Muscle of leg (tissue), 11 donors: ENCODE measurements around the gene PSMB9. TPM values are rescaled to one million over a fixed set of nuclear protein-coding genes. Genes with fewer than 3 reads are reported as not detected.
"Not testable (repeated sequence)": the region's sequence is repeated elsewhere in the genome, so short reads cannot be mapped to it uniquely, and the experiment has no call there.

ENCODE experiments used
- DNase-seq: peaks from one replicate; pipeline ENCODE4 v3.0.0; 2013
- H3K27ac ChIP-seq: one replicate; pipeline ENCODE4 v1.5.1; 2013; ENCODE audit warnings: mild to moderate bottlenecking, low read length, control low read depth
- H3K27me3 ChIP-seq: one replicate; pipeline ENCODE4 v1.6.1; 2013; ENCODE audit warnings: low read length; ENCODE audit not compliant: control insufficient read depth, insufficient read depth
- H3K36me3 ChIP-seq: one replicate; pipeline ENCODE4 v1.6.1; 2013; ENCODE audit warnings: low read length; ENCODE audit not compliant: control insufficient read depth, insufficient read depth
- H3K4me1 ChIP-seq: one replicate; pipeline ENCODE4 v1.6.1; 2013; ENCODE audit warnings: low read length; ENCODE audit not compliant: control insufficient read depth, insufficient read depth
- H3K4me3 ChIP-seq: one replicate; pipeline ENCODE4 v1.5.1; 2013; ENCODE audit warnings: low read length, control low read depth
- H3K9me3 ChIP-seq: replicated peaks from 2 replicates; pipeline ENCODE4 v1.6.1; 2013; ENCODE audit warnings: low read depth, low read length; ENCODE audit not compliant: control insufficient read depth
- WGBS: methylation state at CpG from one replicate; pipeline ENCODE4 v1.1.5; 2013; ENCODE audit warnings: missing lambda C conversion rate; ENCODE audit not compliant: insufficient coverage; 5-methylcytosine and 5-hydroxymethylcytosine counted together
- polyA plus RNA-seq, 8 donors: library from polyadenylated mRNA; unstranded; fragments of 120-200 nt; gene quantifications; one replicate each; pipeline versions ENCODE4 v1.2.1 to v1.2.3, GENCODE V29; 2013; ENCODE audit warnings: inconsistent platforms in 1 of 8, low replicate concordance in 1 of 8; ENCODE audit not compliant: insufficient read length in 8 of 8, insufficient read depth in 1 of 8
- total RNA-seq: library from RNA; stranded (reverse); fragments of 120-200 nt; gene quantifications from one replicate; pipeline ENCODE4 v1.2.4, GENCODE V29; 2013

The PSMB9 gene
- total and polyA plus RNA-seq, 9 donors: 4.3 to 6.3 (median 4.6) TPM

DNA sequence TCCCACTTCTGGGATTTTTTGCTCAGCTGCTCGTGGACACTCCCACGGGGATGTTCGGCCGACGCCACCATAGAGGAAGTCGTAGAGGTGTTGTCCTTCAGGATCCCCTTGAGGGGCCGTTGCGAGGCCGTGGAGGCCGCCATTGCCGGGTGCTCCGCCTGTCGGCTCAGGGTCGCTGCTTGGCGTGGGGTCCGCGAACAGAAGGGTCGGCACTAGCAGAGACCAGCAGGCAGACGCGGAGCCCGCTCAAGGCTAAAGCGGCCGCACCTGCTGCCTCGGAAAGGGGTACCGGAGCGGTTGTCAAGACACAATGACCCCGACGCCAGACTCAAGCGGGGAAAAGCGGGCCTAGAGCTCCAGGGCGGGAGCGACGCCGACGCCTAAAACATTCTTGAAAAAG is 25.7 kb downstream of the PSMB9 start:
- Histone ChIP-seq H3K27me3 (peaks cover 28% of the 10 kb centered on the region), H3K4me1 (no peaks in the 10 kb centered on the region), H3K36me3 (no peaks in the 10 kb centered on the region), H3K9me3 (no peaks in the 10 kb centered on the region), H3K4me3 (no peak overlapping the region), H3K27ac (no peak overlapping the region)
- DNase-seq: no peak
- 19% methylated on average over 34 of the region's 35 CpGs for WGBS

DNA sequence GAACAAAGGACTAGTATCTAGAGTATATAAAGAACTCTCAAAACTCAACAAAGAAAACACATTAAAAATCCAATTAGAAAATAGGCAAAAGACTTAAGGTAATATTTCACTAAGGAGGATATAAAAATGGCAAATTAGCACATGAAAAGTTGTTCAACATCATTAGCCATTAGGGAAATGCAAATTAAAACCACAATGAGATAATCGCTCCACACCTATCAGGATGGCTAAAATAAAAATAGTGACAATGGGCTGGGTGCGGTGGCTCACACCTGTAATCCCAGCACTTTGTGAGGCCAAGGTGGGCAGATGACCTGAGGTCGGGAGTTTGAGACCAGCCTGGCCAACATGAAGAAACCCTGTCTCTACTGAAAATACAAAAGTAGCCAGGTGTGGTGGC is 27.0 kb downstream of the PSMB9 start:
- H3K27ac ChIP-seq, H3K4me3 ChIP-seq, H3K4me1 ChIP-seq, H3K9me3 ChIP-seq, H3K36me3 ChIP-seq, DNase-seq: not testable (repeated sequence)
- WGBS: no CpG with 5 or more reads among the region's 3 CpGs
- H3K27me3 ChIP-seq: peaks cover 28% of the 10 kb centered on the region

DNA sequence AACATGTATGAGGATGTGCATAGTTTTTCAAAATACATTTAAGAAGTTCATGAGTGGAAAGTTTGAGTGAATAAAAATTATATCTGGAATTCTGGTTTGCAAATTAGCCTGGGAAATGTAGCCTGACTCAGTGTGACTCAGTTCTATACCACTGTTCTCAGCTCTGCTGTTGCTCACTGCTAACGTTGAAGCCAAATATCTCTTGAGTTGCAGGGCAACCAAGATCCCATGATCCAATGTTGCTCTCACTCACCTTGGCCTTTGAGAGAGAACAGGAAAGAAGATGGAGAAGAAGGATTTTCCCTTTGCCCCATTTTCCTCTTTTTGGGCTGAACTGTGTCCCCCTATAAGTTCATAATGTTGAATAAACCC is 28.9 kb downstream of the PSMB9 start:
- Histone ChIP-seq H3K4me1 (no peaks in the 10 kb centered on the region), H3K27ac (no peak overlapping the region), H3K4me3 (no peak overlapping the region), H3K27me3 (peaks cover 28% of the 10 kb centered on the region), H3K36me3 (no peaks in the 10 kb centered on the region), H3K9me3 (no peaks in the 10 kb centered on the region)
- WGBS: no CpG with 5 or more reads among the region's 1 CpG
- DNase-seq: no peak

DNA sequence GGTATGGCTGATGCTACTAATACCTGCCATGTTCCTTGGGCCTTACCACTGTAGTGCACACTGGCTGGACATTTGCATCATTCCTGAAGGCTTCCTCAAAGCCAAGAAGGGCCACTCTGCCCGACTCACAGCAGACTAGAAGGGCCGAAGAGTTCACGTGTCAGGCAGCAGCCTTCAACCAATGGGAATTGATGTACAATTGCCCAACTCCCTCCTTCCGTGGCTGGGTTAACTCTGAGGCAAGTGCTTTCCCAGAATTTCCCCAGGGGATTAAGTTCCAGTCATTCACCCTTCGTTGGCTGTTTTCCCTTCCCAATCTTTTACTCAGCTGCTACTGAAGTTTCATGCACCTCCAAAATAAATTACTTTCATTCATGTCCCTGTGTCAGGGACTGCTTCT is 29.8 kb downstream of the PSMB9 start:
- Histone ChIP-seq H3K4me1 (no peaks in the 10 kb centered on the region), H3K9me3 (no peaks in the 10 kb centered on the region), H3K36me3 (no peaks in the 10 kb centered on the region), H3K27me3 (peaks cover 26% of the 10 kb centered on the region), H3K27ac (no peak overlapping the region), H3K4me3 (no peak overlapping the region)
- 2% methylated on average over 5 of the region's 5 CpGs for WGBS
- DNase-seq: peak; percentile 44

DNA sequence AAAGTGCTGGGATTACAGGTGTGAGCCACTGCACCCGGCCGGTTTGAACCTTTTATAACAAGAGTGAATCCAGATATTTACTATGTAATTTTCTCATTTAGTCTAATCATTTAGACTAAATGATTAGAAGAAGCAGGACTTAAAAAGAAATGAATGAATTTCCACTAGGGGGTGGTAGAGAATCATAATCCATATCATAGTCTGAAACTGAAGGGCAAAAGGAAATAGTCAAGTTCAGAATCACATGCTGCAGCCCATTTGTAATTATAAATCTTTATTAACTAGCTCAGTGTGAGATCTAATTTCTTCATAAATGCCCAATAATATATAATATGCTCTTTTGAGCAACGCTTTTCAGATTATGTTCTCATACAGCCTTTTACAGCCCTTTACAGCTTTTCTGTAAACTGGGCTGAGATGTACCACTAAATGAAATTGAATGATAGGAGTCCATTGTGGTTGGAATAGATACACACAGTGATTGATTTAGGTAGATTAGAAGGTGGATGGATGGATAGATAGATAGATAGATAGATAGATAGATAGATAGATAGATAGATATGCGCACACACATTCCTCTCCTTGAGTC is 31.8 kb downstream of the PSMB9 start:
- DNase-seq: peak; percentile 85
- no peak overlapping the region for H3K27ac ChIP-seq
- H3K4me3 ChIP-seq: no peak overlapping the region
- H3K36me3 ChIP-seq: no peaks in the 10 kb centered on the region
- H3K4me1 ChIP-seq: no peaks in the 10 kb centered on the region
- H3K9me3 ChIP-seq: no peaks in the 10 kb centered on the region
- no CpG with 5 or more reads among the region's 4 CpGs for WGBS
- peaks cover 15% of the 10 kb centered on the region for H3K27me3 ChIP-seq

DNA sequence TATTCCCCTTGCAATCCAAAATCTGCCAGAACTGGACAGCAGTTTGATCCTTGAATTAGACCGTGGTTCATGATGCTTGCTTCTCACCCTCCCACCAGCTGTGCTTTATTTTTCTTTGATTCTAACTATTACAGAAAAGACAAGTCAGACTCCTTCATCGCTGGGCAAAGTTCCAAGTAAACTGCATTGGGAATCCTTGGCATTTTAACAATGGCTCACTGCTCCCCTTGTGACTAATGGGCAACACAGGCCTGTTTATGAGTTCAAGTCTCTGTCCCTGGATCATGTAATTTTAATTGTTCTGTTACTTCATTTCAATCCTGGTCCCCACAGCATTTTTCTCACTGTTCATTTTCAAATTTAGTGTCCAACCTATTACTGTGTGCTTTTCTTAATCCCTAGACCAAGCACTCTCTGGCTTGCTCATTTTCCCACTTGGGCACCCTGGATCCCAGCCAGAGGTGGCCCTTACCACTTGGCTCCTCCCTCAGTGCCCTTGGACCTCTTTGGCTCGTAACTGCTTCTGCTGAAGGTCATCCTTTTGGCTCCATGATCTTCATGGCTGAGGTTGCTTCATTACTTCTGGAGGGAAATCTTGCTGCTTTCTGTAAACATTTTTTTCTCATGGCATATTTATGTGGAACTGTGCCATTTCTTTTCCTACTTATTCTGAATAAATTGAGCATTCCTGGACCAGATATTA is 32.8 kb downstream of the PSMB9 start:
- peaks cover 12% of the 10 kb centered on the region for H3K27me3 ChIP-seq
- no peak overlapping the region for H3K4me3 ChIP-seq
- no peaks in the 10 kb centered on the region for H3K36me3 ChIP-seq
- no peak overlapping the region for H3K27ac ChIP-seq
- 25% methylated on average over 1 of the region's 3 CpGs for WGBS
- H3K9me3 ChIP-seq: no peaks in the 10 kb centered on the region
- DNase-seq: peak; percentile 33
- no peaks in the 10 kb centered on the region for H3K4me1 ChIP-seq

DNA sequence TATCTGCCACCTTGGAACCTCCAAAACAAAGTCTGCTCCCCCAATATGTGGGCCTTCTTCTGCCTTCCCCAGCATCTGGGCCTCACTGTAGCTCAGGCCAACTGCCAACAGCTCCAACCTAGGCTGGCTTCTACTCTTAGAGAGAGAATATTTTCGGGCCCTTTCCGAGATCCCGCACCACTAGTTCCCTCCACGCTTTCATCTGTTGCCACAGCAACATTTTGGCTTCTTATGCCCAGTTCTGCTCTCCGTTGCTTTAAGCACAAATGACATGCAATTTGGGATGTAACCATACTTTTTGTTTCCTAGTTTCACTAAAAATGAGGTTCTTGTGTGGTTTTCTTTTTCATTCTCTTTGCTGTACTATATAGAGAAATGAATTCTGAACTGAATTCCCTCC is 33.6 kb downstream of the PSMB9 start:
- H3K9me3 ChIP-seq: no peaks in the 10 kb centered on the region
- no peak overlapping the region for H3K4me3 ChIP-seq
- DNase-seq: no peak
- H3K4me1 ChIP-seq: no peaks in the 10 kb centered on the region
- 49% methylated on average over 4 of the region's 5 CpGs for WGBS
- peaks cover 8% of the 10 kb centered on the region for H3K27me3 ChIP-seq
- no peak overlapping the region for H3K27ac ChIP-seq
- H3K36me3 ChIP-seq: no peaks in the 10 kb centered on the region

DNA sequence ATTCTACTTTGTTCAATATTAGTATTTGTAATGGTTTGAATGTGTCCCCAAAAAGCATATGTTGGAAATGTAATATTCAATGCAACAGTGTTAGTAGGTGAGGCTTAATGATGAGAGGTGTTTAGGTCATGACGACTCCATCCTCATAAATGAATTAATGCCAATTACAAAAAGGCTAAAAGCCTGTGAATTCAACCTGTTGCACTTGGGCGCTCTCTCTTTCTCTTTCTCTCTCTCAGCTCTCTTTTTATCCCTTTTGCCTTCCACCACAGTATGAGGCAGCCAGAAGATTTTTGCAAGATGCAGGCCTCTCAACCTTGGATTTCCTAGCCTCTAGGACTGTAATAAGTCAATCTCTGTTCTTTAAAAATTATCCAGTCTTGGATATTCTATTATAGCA is 34.6 kb downstream of the PSMB9 start:
- H3K4me3 ChIP-seq: no peak overlapping the region
- DNase-seq: no peak
- no peak overlapping the region for H3K27ac ChIP-seq
- 100% methylated on average over 1 of the region's 2 CpGs for WGBS
- no peaks in the 10 kb centered on the region for H3K36me3 ChIP-seq
- peaks cover 8% of the 10 kb centered on the region for H3K27me3 ChIP-seq
- peaks cover 2% of the 10 kb centered on the region for H3K4me1 ChIP-seq
- H3K9me3 ChIP-seq: no peaks in the 10 kb centered on the region

DNA sequence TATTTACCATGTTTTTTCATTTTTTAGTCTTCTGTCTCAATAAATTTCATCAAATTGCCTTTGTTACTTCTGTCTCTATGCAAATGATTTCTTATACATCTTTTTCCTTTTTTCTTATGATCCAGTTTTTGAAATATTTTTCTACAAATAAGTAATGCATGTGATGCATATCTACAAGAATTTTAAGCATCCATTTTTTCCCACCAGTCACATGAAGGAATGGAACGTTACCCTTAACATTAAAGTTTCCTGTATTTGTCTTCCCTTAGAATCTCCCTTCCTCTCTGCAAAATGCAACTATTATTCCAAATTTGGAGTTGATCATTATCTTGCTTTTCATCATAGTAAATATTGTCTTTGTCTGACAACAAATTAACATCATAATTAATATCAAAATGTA is 35.5 kb downstream of the PSMB9 start:
- Histone ChIP-seq H3K27ac (no peak overlapping the region), H3K27me3 (peaks cover 4% of the 10 kb centered on the region), H3K9me3 (no peaks in the 10 kb centered on the region), H3K4me1 (peaks cover 5% of the 10 kb centered on the region), H3K4me3 (no peak overlapping the region), H3K36me3 (no peaks in the 10 kb centered on the region)
- no CpG with 5 or more reads among the region's 1 CpG for WGBS
- DNase-seq: no peak

DNA sequence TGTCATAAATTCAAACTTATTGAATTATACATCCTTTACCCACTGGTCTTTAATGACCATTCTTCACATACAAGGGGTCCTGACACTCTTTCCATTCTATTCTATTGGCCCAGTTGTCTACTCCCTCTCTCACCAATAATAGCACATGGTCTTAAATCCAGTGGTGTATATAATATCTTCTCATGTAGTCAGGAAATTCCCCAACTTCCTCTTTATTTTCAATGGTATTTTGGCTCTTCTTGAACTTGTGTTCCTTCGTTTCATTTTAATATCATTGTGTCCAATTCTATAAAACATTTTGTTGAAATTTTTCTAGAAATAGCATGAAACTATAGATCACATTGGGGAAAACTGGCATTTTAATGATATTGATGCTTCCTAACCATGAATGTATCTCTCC is 36.8 kb downstream of the PSMB9 start:
- DNase-seq: no peak
- Histone ChIP-seq H3K36me3 (no peaks in the 10 kb centered on the region), H3K27ac (no peak overlapping the region), H3K4me1 (peaks cover 14% of the 10 kb centered on the region), H3K27me3 (peaks cover 4% of the 10 kb centered on the region), H3K4me3 (no peak overlapping the region), H3K9me3 (no peaks in the 10 kb centered on the region)
- no CpG with 5 or more reads among the region's 1 CpG for WGBS
